Trophoblast cell (in vitro differentiated cells and primary cell): Measurements from ENCODE around the gene CHI3L2.

Source experiments
- DNase-seq, 2 donors: peaks; one replicate each; pipeline ENCODE4 v3.0.0-alpha.2; 2016
- H2AFZ ChIP-seq: 2 replicates; pipeline ENCODE4 v1.6.1; 2013; ENCODE audit warnings: low read length, moderate library complexity, mild to moderate bottlenecking; ENCODE audit not compliant: insufficient read depth, poor library complexity
- H2AK5ac ChIP-seq: 2 replicates; pipeline ENCODE4 v1.6.1; 2013; ENCODE audit warnings: mild to moderate bottlenecking, low read length
- H2BK120ac ChIP-seq: 2 replicates; pipeline ENCODE4 v1.6.1; 2013; ENCODE audit warnings: low read length, mild to moderate bottlenecking, moderate library complexity; ENCODE audit not compliant: insufficient read depth, poor library complexity
- H2BK12ac ChIP-seq: 2 replicates; pipeline ENCODE4 v1.6.1; 2013; ENCODE audit warnings: mild to moderate bottlenecking, low read length, moderate library complexity
- H2BK5ac ChIP-seq: 2 replicates; pipeline ENCODE4 v1.6.1; 2013; ENCODE audit warnings: low read length, low read depth, moderate library complexity, mild to moderate bottlenecking; ENCODE audit not compliant: poor library complexity
- H3K14ac ChIP-seq: 2 replicates; pipeline ENCODE4 v1.6.1; 2013; ENCODE audit warnings: mild to moderate bottlenecking, low read length
- H3K18ac ChIP-seq: 2 replicates; pipeline ENCODE4 v1.6.1; 2013; ENCODE audit warnings: mild to moderate bottlenecking, low read length
- H3K23ac ChIP-seq: 2 replicates; pipeline ENCODE4 v1.6.1; 2013; ENCODE audit warnings: low read length
- H3K27ac ChIP-seq: 2 replicates; pipeline ENCODE4 v1.5.1; 2013; ENCODE audit warnings: low read depth, mild to moderate bottlenecking, inconsistent platforms, low read length, moderate library complexity
- H3K27me3 ChIP-seq: 2 replicates; pipeline ENCODE4 v1.6.1; 2013; ENCODE audit warnings: inconsistent platforms, mild to moderate bottlenecking, low read length, moderate library complexity; ENCODE audit not compliant: insufficient read depth
- H3K36me3 ChIP-seq, 2 experiments: 1 replicate in 1 of 2; 2 replicates in 1 of 2; pipeline ENCODE4 v1.6.1; 2013; ENCODE audit warnings: low read length in 2 of 2, mild to moderate bottlenecking in 2 of 2, moderate library complexity in 1 of 2; ENCODE audit not compliant: insufficient read depth in 2 of 2, control insufficient read depth in 1 of 2
- H3K4ac ChIP-seq: 2 replicates; pipeline ENCODE4 v1.6.1; 2013; ENCODE audit warnings: low read depth, mild to moderate bottlenecking, low read length, moderate library complexity
- H3K4me1 ChIP-seq, 2 experiments: 1 replicate in 1 of 2; 2 replicates in 1 of 2; pipeline ENCODE4 v1.6.1; 2013; ENCODE audit warnings: low read length in 2 of 2, mild to moderate bottlenecking in 2 of 2, moderate library complexity in 1 of 2; ENCODE audit not compliant: insufficient read depth in 2 of 2, control insufficient read depth in 1 of 2
- H3K4me2 ChIP-seq: 2 replicates; pipeline ENCODE4 v1.6.1; 2013; ENCODE audit warnings: inconsistent platforms, mild to moderate bottlenecking, low read length, moderate library complexity
- H3K4me3 ChIP-seq: 2 replicates; pipeline ENCODE4 v1.5.1; 2013; ENCODE audit warnings: mild to moderate bottlenecking, low read depth, low read length, inconsistent platforms
- H3K79me1 ChIP-seq: one replicate; pipeline ENCODE4 v1.6.1; 2013; ENCODE audit warnings: low read length
- H3K79me2 ChIP-seq: 2 replicates; pipeline ENCODE4 v1.6.1; 2013; ENCODE audit warnings: low read length, mild to moderate bottlenecking; ENCODE audit not compliant: control insufficient read depth, insufficient read depth, poor library complexity
- H3K9ac ChIP-seq: 2 replicates; pipeline ENCODE4 v1.6.1; 2013; ENCODE audit warnings: mild to moderate bottlenecking, low read length
- H3K9me3 ChIP-seq: 2 replicates; pipeline ENCODE4 v1.6.1; 2013; ENCODE audit warnings: low read depth, mild to moderate bottlenecking, control low read depth, inconsistent platforms, low read length; ENCODE audit not compliant: insufficient read depth
- H4K12ac ChIP-seq: 2 replicates; pipeline ENCODE4 v1.6.1; 2013; ENCODE audit warnings: low read depth, mild to moderate bottlenecking, low read length, moderate library complexity
- H4K8ac ChIP-seq: 2 replicates; pipeline ENCODE4 v1.6.1; 2013; ENCODE audit warnings: low read depth, mild to moderate bottlenecking, low read length, moderate library complexity
- H4K91ac ChIP-seq: one replicate; pipeline ENCODE4 v1.6.1; 2013; ENCODE audit warnings: low read depth, mild to moderate bottlenecking, low read length, moderate library complexity
- WGBS: extraction: QIAGEN DNeasy Blood & Tissue Kit; methylation state at CpG from one replicate; pipeline ENCODE4 v1.1.7; 2013; ENCODE audit warnings: missing lambda C conversion rate; ENCODE audit not compliant: insufficient read length, insufficient coverage; ENCODE audit errors: extremely low coverage; 5-methylcytosine and 5-hydroxymethylcytosine counted together

Gene CHI3L2

GRCh38 chr1:111200802-111201161 lies 26.7 kb upstream of the CHI3L2 start:
- Histone ChIP-seq H3K4me1 (peaks cover 19 to 30% of the 10 kb centered on the region in 2 experiments), H2AFZ (no peak overlapping the region), H3K9me3 (no peaks in the 10 kb centered on the region), H2BK5ac (no peak overlapping the region), H3K79me2 (peaks cover 2% of the 10 kb centered on the region), H4K12ac (no peak overlapping the region), H3K4me2 (no peak overlapping the region), H3K23ac (no peak overlapping the region), H3K27ac (peak overlapping the region; percentile 24), H2BK120ac (no peak overlapping the region), H3K4me3 (no peak overlapping the region), H3K18ac (no peak overlapping the region), H2AK5ac (peak overlapping the region; percentile 26), H3K14ac (no peak overlapping the region), H2BK12ac (peak overlapping the region; percentile 34), H3K4ac (no peak overlapping the region), H4K8ac (no peak overlapping the region), H3K27me3 (no peaks in the 10 kb centered on the region), H4K91ac (peak overlapping the region; percentile 68), H3K79me1 (peaks cover 42% of the 10 kb centered on the region), H3K36me3 (no peaks in the 10 kb centered on the region), H3K9ac (no peak overlapping the region)
- no peak for DNase-seq
- no CpG with 5 or more reads among the region's 3 CpGs for WGBS

- H3K79me2 ChIP-seq = peaks cover 2% of the 10 kb centered on the region
- no peaks in the 10 kb centered on the region for H3K36me3 ChIP-seq
- peak overlapping the region; percentile 62 for H3K14ac ChIP-seq
- H3K4me3 ChIP-seq = no peak overlapping the region
- WGBS = no CpG with 5 or more reads among the region's 5 CpGs
- H2BK5ac ChIP-seq = peak overlapping the region; percentile 81
- no peak overlapping the region for H4K8ac ChIP-seq
- peak overlapping the region; percentile 82 for H3K18ac ChIP-seq
- DNase-seq = peak; percentile 82 to 90
- H2BK12ac ChIP-seq = peak overlapping the region; percentile 83
- no peak overlapping the region for H3K23ac ChIP-seq
- no peaks in the 10 kb centered on the region for H3K9me3 ChIP-seq
- peaks cover 42% of the 10 kb centered on the region for H3K79me1 ChIP-seq
- H2AK5ac ChIP-seq = peak overlapping the region; percentile 64
- H2BK120ac ChIP-seq = peak overlapping the region; percentile 98
- H2AFZ ChIP-seq = no peak overlapping the region
- no peak overlapping the region for H3K9ac ChIP-seq
- peak overlapping the region; percentile 95 for H4K91ac ChIP-seq
- H4K12ac ChIP-seq = no peak overlapping the region
- H3K4ac ChIP-seq = peak overlapping the region; percentile 85
- H3K4me1 ChIP-seq = peaks cover 19 to 30% of the 10 kb centered on the region in 2 experiments
- H3K27me3 ChIP-seq = no peaks in the 10 kb centered on the region
- peak overlapping the region; percentile 67 for H3K27ac ChIP-seq
- H3K4me2 ChIP-seq = no peak overlapping the region
These were observed 26.0 kb upstream of the CHI3L2 start for GRCh38 chr1:111201275-111202090.

GRCh38 chr1:111202366-111202706 lies 25.2 kb upstream of the CHI3L2 start:
- H2AK5ac ChIP-seq = peak overlapping the region; percentile 81
- no peak overlapping the region for H3K23ac ChIP-seq
- H3K79me2 ChIP-seq = peaks cover 2% of the 10 kb centered on the region
- H2BK5ac ChIP-seq = peak overlapping the region; percentile 89
- H3K36me3 ChIP-seq = no peaks in the 10 kb centered on the region
- peak overlapping the region; percentile 19 for H2AFZ ChIP-seq
- peak overlapping the region; percentile 93 for H4K91ac ChIP-seq
- H3K14ac ChIP-seq = peak overlapping the region; percentile 68
- peak overlapping the region; percentile 93 for H2BK120ac ChIP-seq
- WGBS = no CpG with 5 or more reads among the region's 1 CpG
- no peaks in the 10 kb centered on the region for H3K27me3 ChIP-seq
- no peak overlapping the region for H3K4me2 ChIP-seq
- peaks cover 42% of the 10 kb centered on the region for H3K79me1 ChIP-seq
- peak overlapping the region; percentile 77 for H3K18ac ChIP-seq
- no peak overlapping the region for H3K4me3 ChIP-seq
- H4K12ac ChIP-seq = no peak overlapping the region
- peak; percentile 65 to 85 for DNase-seq
- H4K8ac ChIP-seq = peak overlapping the region; percentile 64
- no peak overlapping the region for H3K4ac ChIP-seq
- H2BK12ac ChIP-seq = peak overlapping the region; percentile 37
- no peak overlapping the region for H3K9ac ChIP-seq
- H3K9me3 ChIP-seq = no peaks in the 10 kb centered on the region
- H3K27ac ChIP-seq = peak overlapping the region; percentile 62
- H3K4me1 ChIP-seq = peaks cover 19 to 30% of the 10 kb centered on the region in 2 experiments

GRCh38 chr1:111202707-111203623 lies 24.5 kb upstream of the CHI3L2 start:
- Histone ChIP-seq H2AFZ (peak overlapping the region; percentile 19), H3K23ac (no peak overlapping the region)
- no CpG with 5 or more reads among the region's 4 CpGs for WGBS

More at GRCh38 chr1:111202707-111203623, 24.5 kb upstream of the CHI3L2 start:
- DNase-seq = peak in 1 of 2 donors; percentile 20
- Histone ChIP-seq H3K79me2 (peaks cover 2% of the 10 kb centered on the region), H4K91ac (peak overlapping the region; percentile 93), H2BK120ac (peak overlapping the region; percentile 93), H3K14ac (peak overlapping the region; percentile 68), H3K36me3 (no peaks in the 10 kb centered on the region), H2AK5ac (peak overlapping the region; percentile 81), H3K4me1 (peaks cover 19 to 29% of the 10 kb centered on the region in 2 experiments), H3K4me3 (no peak overlapping the region), H3K4me2 (peak overlapping the region; percentile 43), H4K8ac (peak overlapping the region; percentile 64), H3K4ac (no peak overlapping the region), H2BK12ac (peak overlapping the region; percentile 95), H3K79me1 (peaks cover 42% of the 10 kb centered on the region), H3K27ac (peak overlapping the region; percentile 62), H3K18ac (peak overlapping the region; percentile 77), H3K9ac (no peak overlapping the region), H4K12ac (no peak overlapping the region), H3K27me3 (no peaks in the 10 kb centered on the region), H2BK5ac (peak overlapping the region; percentile 89), H3K9me3 (no peaks in the 10 kb centered on the region)
